ENCODE measurements around the gene VPS16.
A peak's percentile ranks its signal among the peaks of the same experiment; 100 is the strongest.

The VPS16 gene

GRCh38 chr20:2866236-2866635 is 25.7 kb downstream of the VPS16 start:
- H3K27ac ChIP-seq = no peak overlapping the region
- no peak overlapping the region for H3K4me3 ChIP-seq (ENCODE audit: low read depth, low read length)
- no peak for TF ChIP-seq CTCF (IDR thresholded peaks at IDR 0.05; ENCODE audit: low read depth, low read length, missing control alignments)
- H3K36me3 ChIP-seq (replicated peaks) = peaks cover 18% of the 10 kb centered on the region
- no peak for DNase-seq
- in situ Hi-C loops (cut with HindIII; ENCODE audit: low pct_ligation_motif_present, low sequenced_read_pairs) = no loop called here
- H3K27me3 ChIP-seq (replicated peaks) = no peaks in the 10 kb centered on the region

GRCh38 chr20:2867081-2867864 is 26.7 kb downstream of the VPS16 start:
- in situ Hi-C loops (cut with HindIII; ENCODE audit: low pct_ligation_motif_present, low sequenced_read_pairs) = no loop called here
- Histone ChIP-seq H3K27ac (no peak overlapping the region), H3K36me3 (replicated peaks) (peaks cover 12% of the 10 kb centered on the region), H3K4me3 (ENCODE audit: low read depth, low read length) (no peak overlapping the region), H3K27me3 (replicated peaks) (no peaks in the 10 kb centered on the region)
- TF ChIP-seq CTCF (IDR thresholded peaks at IDR 0.05; ENCODE audit: low read depth, low read length, missing control alignments) = no peak
- DNase-seq = no peak

- no peak for DNase-seq
- Histone ChIP-seq H3K4me3 (ENCODE audit: low read depth, low read length) (no peak overlapping the region), H3K27me3 (replicated peaks) (no peaks in the 10 kb centered on the region), H3K36me3 (replicated peaks) (peaks cover 11% of the 10 kb centered on the region), H3K27ac (no peak overlapping the region)
- in situ Hi-C loops (cut with HindIII; ENCODE audit: low pct_ligation_motif_present, low sequenced_read_pairs) = no loop called here
- TF ChIP-seq CTCF (IDR thresholded peaks at IDR 0.05; ENCODE audit: low read depth, low read length, missing control alignments) = no peak
Measured at GRCh38 chr20:2869381-2869780, 28.8 kb downstream of the VPS16 start.

GRCh38 chr20:2871111-2871465 is 30.5 kb downstream of the VPS16 start:
- H3K4me3 ChIP-seq (ENCODE audit: low read depth, low read length) = no peak overlapping the region
- H3K27me3 ChIP-seq (replicated peaks) = no peaks in the 10 kb centered on the region
- H3K27ac ChIP-seq = peak overlapping the region; percentile 37
- in situ Hi-C loops (cut with HindIII; ENCODE audit: low pct_ligation_motif_present, low sequenced_read_pairs) = no loop called here
- no peak for DNase-seq
- peaks cover 4% of the 10 kb centered on the region for H3K36me3 ChIP-seq (replicated peaks)
- no peak for TF ChIP-seq CTCF (IDR thresholded peaks at IDR 0.05; ENCODE audit: low read depth, low read length, missing control alignments)

GRCh38 chr20:2871661-2872458 is 31.3 kb downstream of the VPS16 start:
- H3K36me3 ChIP-seq (replicated peaks) = peaks cover under 1% of the 10 kb centered on the region
- no peak overlapping the region for H3K27ac ChIP-seq
- H3K27me3 ChIP-seq (replicated peaks) = no peaks in the 10 kb centered on the region
- H3K4me3 ChIP-seq (ENCODE audit: low read depth, low read length) = peak overlapping the region; percentile 87
- in situ Hi-C loops (cut with HindIII; ENCODE audit: low pct_ligation_motif_present, low sequenced_read_pairs) = no loop called here
- TF ChIP-seq CTCF (IDR thresholded peaks at IDR 0.05; ENCODE audit: low read depth, low read length, missing control alignments) = no peak
- no peak for DNase-seq

Data from brain microvascular endothelial cell (primary cell).